Peyer's patch (tissue), 4 donors: ENCODE measurements around the gene APOBEC3F. TPM values are rescaled to one million over a fixed set of nuclear protein-coding genes. Genes with fewer than 3 reads are reported as not detected.
A peak's percentile ranks its signal among the peaks of the same experiment; 100 is the strongest.

ENCODE experiments used
- DNase-seq, 3 donors: peaks; one replicate each; pipeline ENCODE4 v3.0.0-alpha.2; 2017 to 2019
- H3K27ac ChIP-seq, 4 donors: fragments of 200-600 bp; sonication (generic); one replicate each; pipeline ENCODE4 v1.5.1; 2016 to 2019
- H3K27me3 ChIP-seq, 2 donors: fragments of 200-600 bp; sonication (generic); one replicate each; pipeline ENCODE4 v1.5.1; 2019
- H3K36me3 ChIP-seq, 3 donors: fragments of 200-600 bp; sonication (generic); one replicate each; pipeline ENCODE4 v1.5.1; 2016 to 2019
- H3K4me1 ChIP-seq, 4 donors: fragments of 200-600 bp; sonication (generic); one replicate each; pipeline ENCODE4 v1.5.1; 2016 to 2019
- H3K4me3 ChIP-seq, 4 donors: fragments of 200-600 bp; sonication (generic); 1 replicate in 3 of 4; 2 replicates in 1 of 4; pipeline ENCODE4 v1.5.1; 2016 to 2019; ENCODE audit warnings: mild to moderate bottlenecking in 1 of 4
- H3K9me3 ChIP-seq, 4 donors: fragments of 200-600 bp; sonication (generic); one replicate each; pipeline ENCODE4 v1.5.1; 2016 to 2019; ENCODE audit warnings: mild to moderate bottlenecking in 1 of 4
- CTCF ChIP-seq, 6 experiments: fragments of 450-650 bp in 4 of 6; fragments of 200-600 bp in 2 of 6; sonication (generic) in 1 of 6; IDR thresholded peaks; one replicate each; pipeline ENCODE4 v1.5.1; 2017 to 2019; ENCODE audit warnings: antibody characterized with exemption in 6 of 6, mild to moderate bottlenecking in 3 of 6, moderate library complexity in 1 of 6
- POLR2A ChIP-seq, 2 donors: fragments of 450-650 bp; IDR thresholded peaks; one replicate each; pipeline ENCODE4 v1.5.1; 2017; ENCODE audit warnings: antibody characterized with exemption in 2 of 2, mild to moderate bottlenecking in 2 of 2, moderate library complexity in 2 of 2
- total RNA-seq, 4 donors: library from RNA; depleted of rRNA; stranded (reverse); fragments of >200 nt; gene quantifications; one replicate each; pipeline ENCODE4 v1.1.0, GENCODE V29; 2016

Gene APOBEC3F
- total RNA-seq, 4 donors from 2014 or later = 0.70 to 8.3 (median 1.6) TPM

- Histone ChIP-seq H3K27me3 (no peaks in the 10 kb centered on the region), H3K36me3 (no peaks in the 10 kb centered on the region), H3K4me3 (no peak overlapping the region), H3K27ac (peak overlapping the region in 3 of 4 donors; percentile 17 to 57 (median 25)), H3K9me3 (no peaks in the 10 kb centered on the region), H3K4me1 (peaks cover 0 to 37% (median 0%) of the 10 kb centered on the region in 4 donors)
- peak in 1 of 3 donors; percentile 62 for DNase-seq
- TF ChIP-seq CTCF (IDR thresholded peaks at IDR 0.05) (no peak), POLR2A (IDR thresholded peaks at IDR 0.05) (no peak)
Measured at GRCh38 chr22:39094717-39095389, 54.2 kb downstream of the APOBEC3F start.

GRCh38 chr22:39095971-39096370 is 55.3 kb downstream of the APOBEC3F start:
- no peak overlapping the region for H3K4me3 ChIP-seq
- TF ChIP-seq CTCF (IDR thresholded peaks at IDR 0.05) (no peak), POLR2A (IDR thresholded peaks at IDR 0.05) (no peak)
- DNase-seq = no peak
- H3K27me3 ChIP-seq = no peaks in the 10 kb centered on the region
- no peaks in the 10 kb centered on the region for H3K9me3 ChIP-seq
- no peaks in the 10 kb centered on the region for H3K36me3 ChIP-seq
- H3K27ac ChIP-seq = no peak overlapping the region
- peaks cover 0 to 29% (median 0%) of the 10 kb centered on the region in 4 donors for H3K4me1 ChIP-seq

GRCh38 chr22:39097098-39098020 is 56.7 kb downstream of the APOBEC3F start, which contains the start of gene APOBEC3H:
Gene APOBEC3H, plus strand, starts transcription at chr22:39097244. Its CDS starts 3,035 bp downstream, at chr22:39100279.
- peak in 2 of 3 donors; percentile 32 to 63 for DNase-seq
- H3K9me3 ChIP-seq = no peaks in the 10 kb centered on the region
- peak within 1 kb of the TSS; percentile 23 to 69 (median 57) for H3K27ac ChIP-seq
- peaks cover 0 to 29% (median 0%) of the 10 kb centered on the region in 4 donors for H3K4me1 ChIP-seq
- TF ChIP-seq POLR2A (IDR thresholded peaks at IDR 0.05) = no peak
- TF ChIP-seq CTCF (IDR thresholded peaks at IDR 0.05) = no peak
- H3K27me3 ChIP-seq = no peaks in the 10 kb centered on the region
- peak within 1 kb of the TSS in 1 of 4 donors; percentile 6 for H3K4me3 ChIP-seq
- no peaks in the 10 kb centered on the region for H3K36me3 ChIP-seq

- Histone ChIP-seq H3K27ac (peak overlapping the region in 2 of 4 donors; percentile 52 to 69), H3K4me3 (no peak overlapping the region), H3K4me1 (peaks cover 0 to 29% (median 0%) of the 10 kb centered on the region in 4 donors), H3K9me3 (no peaks in the 10 kb centered on the region), H3K36me3 (no peaks in the 10 kb centered on the region), H3K27me3 (no peaks in the 10 kb centered on the region)
- DNase-seq = no peak
- TF ChIP-seq CTCF (IDR thresholded peaks at IDR 0.05) (no peak), POLR2A (IDR thresholded peaks at IDR 0.05) (no peak)
Measured at GRCh38 chr22:39098026-39098425, 57.4 kb downstream of the APOBEC3F start.

- Histone ChIP-seq H3K36me3 (no peaks in the 10 kb centered on the region), H3K4me3 (no peak overlapping the region), H3K27ac (peak overlapping the region in 1 of 4 donors; percentile 69), H3K9me3 (no peaks in the 10 kb centered on the region), H3K4me1 (peaks cover 0 to 29% (median 0%) of the 10 kb centered on the region in 4 donors), H3K27me3 (no peaks in the 10 kb centered on the region)
- no peak for TF ChIP-seq CTCF (IDR thresholded peaks at IDR 0.05)
- no peak for TF ChIP-seq POLR2A (IDR thresholded peaks at IDR 0.05)
- DNase-seq = no peak
Measured at GRCh38 chr22:39098576-39098975, 57.9 kb downstream of the APOBEC3F start.
